ENCODE results near the gene ZNF804A. TPM values are rescaled to one million over a fixed set of nuclear protein-coding genes. Genes with fewer than 3 reads are reported as not detected.
A peak's percentile ranks its signal among the peaks of the same experiment; 100 is the strongest.

Gene ZNF804A
- total and polyA plus RNA-seq, 2 donors from 2014 or later: 0.19 to 1.2 TPM

DNA sequence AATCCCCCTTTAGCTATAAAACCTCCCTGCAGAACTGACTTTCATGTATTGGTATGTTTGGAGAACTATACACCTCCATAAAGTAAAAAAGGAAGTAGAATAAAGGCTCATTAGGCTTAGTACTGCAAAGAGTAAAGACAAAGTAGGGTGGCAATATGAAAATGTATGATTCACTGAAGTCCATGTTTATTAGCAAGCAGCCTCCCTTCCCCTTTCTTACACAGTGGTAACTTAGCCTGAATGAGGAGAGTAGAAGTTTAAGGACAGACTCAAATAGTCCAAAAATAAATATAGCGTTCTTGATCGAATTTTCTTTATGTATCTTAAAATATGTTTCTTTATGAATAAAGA lies 1.5 kb downstream of the ZNF804A start:
- TF ChIP-seq, protein P1, sequence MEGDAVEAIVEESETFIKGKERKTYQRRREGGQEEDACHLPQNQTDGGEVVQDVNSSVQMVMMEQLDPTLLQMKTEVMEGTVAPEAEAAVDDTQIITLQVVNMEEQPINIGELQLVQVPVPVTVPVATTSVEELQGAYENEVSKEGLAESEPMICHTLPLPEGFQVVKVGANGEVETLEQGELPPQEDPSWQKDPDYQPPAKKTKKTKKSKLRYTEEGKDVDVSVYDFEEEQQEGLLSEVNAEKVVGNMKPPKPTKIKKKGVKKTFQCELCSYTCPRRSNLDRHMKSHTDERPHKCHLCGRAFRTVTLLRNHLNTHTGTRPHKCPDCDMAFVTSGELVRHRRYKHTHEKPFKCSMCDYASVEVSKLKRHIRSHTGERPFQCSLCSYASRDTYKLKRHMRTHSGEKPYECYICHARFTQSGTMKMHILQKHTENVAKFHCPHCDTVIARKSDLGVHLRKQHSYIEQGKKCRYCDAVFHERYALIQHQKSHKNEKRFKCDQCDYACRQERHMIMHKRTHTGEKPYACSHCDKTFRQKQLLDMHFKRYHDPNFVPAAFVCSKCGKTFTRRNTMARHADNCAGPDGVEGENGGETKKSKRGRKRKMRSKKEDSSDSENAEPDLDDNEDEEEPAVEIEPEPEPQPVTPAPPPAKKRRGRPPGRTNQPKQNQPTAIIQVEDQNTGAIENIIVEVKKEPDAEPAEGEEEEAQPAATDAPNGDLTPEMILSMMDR (IDR thresholded peaks at IDR 0.05; ENCODE audit: borderline replicate concordance, extremely low read depth, insufficient read depth): no peak
- FAIRE-seq (no peak), DNase-seq (no peak)
- intact Hi-C loops (cut with DNase I): no loop called here
- H3K27ac ChIP-seq (ENCODE audit: low read depth in 2 of 2, low read length in 2 of 2): no peak overlapping the region
- no peaks in the 10 kb centered on the region for H3K9me3 ChIP-seq (ENCODE audit: control insufficient read depth in 2 of 3, insufficient read depth in 1 of 3, low read length in 3 of 3)
- H3K4me3 ChIP-seq (ENCODE audit: low read length in 3 of 3): peak overlapping the region in 2 of 3 donors; percentile 5 to 53
- H3K4me1 ChIP-seq (ENCODE audit: control insufficient read depth in 2 of 3, insufficient read depth in 2 of 3, low read depth in 1 of 3, low read length in 3 of 3): peaks cover 0 to 7% (median 0%) of the 10 kb centered on the region in 3 donors
- no peak overlapping the region for H3K9ac ChIP-seq (ENCODE audit: low read length in 3 of 3)
- H3K27me3 ChIP-seq (ENCODE audit: control insufficient read depth, insufficient read depth, low read length): peaks cover 14% of the 10 kb centered on the region
- H3K36me3 ChIP-seq (ENCODE audit: control insufficient read depth in 2 of 3, insufficient read depth in 3 of 3, low read length in 3 of 3): no peaks in the 10 kb centered on the region

DNA sequence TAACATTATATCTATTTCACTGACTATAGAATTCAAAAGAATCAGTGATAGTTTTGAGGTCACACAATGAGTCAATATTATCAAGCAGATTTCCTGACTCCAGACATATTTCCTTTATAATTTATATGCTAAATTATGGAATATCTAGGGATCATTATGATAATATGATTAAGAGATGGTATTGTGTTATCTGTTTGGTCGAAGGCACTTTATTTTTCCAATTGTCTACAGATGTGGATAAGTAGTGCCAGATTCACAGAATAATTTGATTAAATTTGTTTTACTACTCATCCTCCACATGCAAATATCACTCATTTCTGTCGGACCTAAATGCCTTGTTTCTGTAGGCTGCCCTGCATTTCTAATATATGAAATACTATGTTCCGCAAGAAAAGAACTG lies 4.4 kb downstream of the ZNF804A start:
- FAIRE-seq (no peak), DNase-seq (no peak)
- Histone ChIP-seq H3K36me3 (ENCODE audit: control insufficient read depth in 2 of 3, insufficient read depth in 3 of 3, low read length in 3 of 3) (no peaks in the 10 kb centered on the region), H3K4me1 (ENCODE audit: control insufficient read depth in 2 of 3, insufficient read depth in 2 of 3, low read depth in 1 of 3, low read length in 3 of 3) (peaks cover 0 to 4% (median 0%) of the 10 kb centered on the region in 3 donors), H3K27me3 (ENCODE audit: control insufficient read depth, insufficient read depth, low read length) (peaks cover 14% of the 10 kb centered on the region), H3K9ac (ENCODE audit: low read length in 3 of 3) (no peak overlapping the region), H3K9me3 (ENCODE audit: control insufficient read depth in 2 of 3, insufficient read depth in 1 of 3, low read length in 3 of 3) (no peaks in the 10 kb centered on the region), H3K4me3 (ENCODE audit: low read length in 3 of 3) (no peak overlapping the region), H3K27ac (ENCODE audit: low read depth in 2 of 2, low read length in 2 of 2) (no peak overlapping the region)
- intact Hi-C loops (cut with DNase I): no loop called here
- TF ChIP-seq, protein P1 (IDR thresholded peaks at IDR 0.05; ENCODE audit: borderline replicate concordance, extremely low read depth, insufficient read depth): no peak

DNA sequence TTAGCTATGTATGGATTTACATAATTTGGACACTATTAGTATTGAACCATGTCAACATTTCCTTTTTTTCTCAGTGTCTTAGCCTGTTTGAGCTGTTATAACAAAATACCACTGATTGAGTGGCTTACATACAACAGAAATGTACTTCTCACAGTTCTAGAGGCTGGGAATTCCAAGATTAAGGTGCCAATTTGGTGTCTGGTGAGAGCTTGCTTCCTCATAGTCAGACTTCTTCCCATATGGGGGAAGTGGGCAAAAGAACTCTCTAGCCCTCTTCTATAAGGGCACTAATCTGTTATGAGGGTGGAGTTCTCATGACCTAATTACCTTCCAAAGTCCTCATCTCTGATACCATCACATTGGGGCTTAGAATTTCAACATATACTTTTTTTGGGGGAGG lies 12.6 kb downstream of the ZNF804A start:
- Histone ChIP-seq H3K27me3 (ENCODE audit: control insufficient read depth, insufficient read depth, low read length) (no peaks in the 10 kb centered on the region), H3K27ac (ENCODE audit: low read depth in 2 of 2, low read length in 2 of 2) (no peak overlapping the region), H3K4me3 (ENCODE audit: low read length in 3 of 3) (no peak overlapping the region), H3K9me3 (ENCODE audit: control insufficient read depth in 2 of 3, insufficient read depth in 1 of 3, low read length in 3 of 3) (no peaks in the 10 kb centered on the region), H3K9ac (ENCODE audit: low read length in 3 of 3) (no peak overlapping the region), H3K4me1 (ENCODE audit: control insufficient read depth in 2 of 3, insufficient read depth in 2 of 3, low read depth in 1 of 3, low read length in 3 of 3) (no peaks in the 10 kb centered on the region), H3K36me3 (ENCODE audit: control insufficient read depth in 2 of 3, insufficient read depth in 3 of 3, low read length in 3 of 3) (no peaks in the 10 kb centered on the region)
- DNase-seq: no peak
- no peak for FAIRE-seq
- intact Hi-C loops (cut with DNase I): no loop called here
- TF ChIP-seq, protein P1 (IDR thresholded peaks at IDR 0.05; ENCODE audit: borderline replicate concordance, extremely low read depth, insufficient read depth): no peak
